Mucosa of descending colon (tissue), 3 donors: ENCODE results near the gene CLDN5. TPM values are rescaled to one million over a fixed set of nuclear protein-coding genes. Genes with fewer than 3 reads are reported as not detected.

ENCODE experiments used
- ATAC-seq: fragments of 200-7000 bp; cut with Tn5 transposase; one replicate; pipeline ENCODE4 v1.9.1; 2020; ENCODE audit warnings: mild to moderate bottlenecking, moderate library complexity
- DNase-seq, 3 donors: peaks; one replicate each; pipeline ENCODE4 v3.0.0-alpha.2; 2020
- H3K36me3 ChIP-seq: fragments of 200-600 bp; one replicate; pipeline ENCODE4 v1.8.0; 2021; ENCODE audit warnings: low read depth, mild to moderate bottlenecking
- H3K4me1 ChIP-seq: fragments of 200-600 bp; one replicate; pipeline ENCODE4 v1.8.0; 2021; ENCODE audit warnings: low read depth, mild to moderate bottlenecking
- H3K4me3 ChIP-seq: fragments of 200-600 bp; one replicate; pipeline ENCODE4 v1.8.0; 2021; ENCODE audit warnings: mild to moderate bottlenecking
- H3K9me3 ChIP-seq: fragments of 200-600 bp; one replicate; pipeline ENCODE4 v1.8.0; 2021; ENCODE audit warnings: mild to moderate bottlenecking
- CTCF ChIP-seq: fragments of 200-600 bp; IDR thresholded peaks from one replicate; pipeline ENCODE4 v1.8.0; 2022; ENCODE audit warnings: antibody characterized with exemption, mild to moderate bottlenecking
- intact Hi-C, 2 donors: fragments of 100-400 bp; cut with DNase I in 1 of 2; cut with micrococcal nuclease in 1 of 2; formaldehyde crosslinking; loops; one replicate each; pipeline versions ENCODE4 v1.11.0 to v1.11.1; 2022; cut with DNase I, micrococcal nuclease
- total RNA-seq, 3 donors: library from RNA; stranded (reverse); fragmentation: NEBNext Ultra II Directional in 2 of 3; extraction: Animal tissue kit (Norgen Biotek cat#: 25700) in 2 of 3; gene quantifications; one replicate each; pipeline versions ENCODE4 v1.2.1 to v1.2.4, GENCODE V29; 2021 to 2023
- donor health status: DM: no; HTN: no; CAD: no; lungs with moderate emphysema.
- donor health status: DM: no; HTN: no; CAD: no.
- donor health status: DM: no; HTN: yes; CAD: no.

Gene CLDN5
- total RNA-seq, 3 donors from 2014 or later, result 22.0 to 34.7 (median 22.2) TPM

- no peak overlapping the region for H3K4me3 ChIP-seq
- ATAC-seq (no peak), DNase-seq (no peak)
- H3K36me3 ChIP-seq, result no peaks in the 10 kb centered on the region
- no peak for TF ChIP-seq CTCF
- no peaks in the 10 kb centered on the region for H3K9me3 ChIP-seq
- intact Hi-C loops, result no loop called here
- H3K4me1 ChIP-seq, result no peaks in the 10 kb centered on the region
Measured at GRCh38 chr22:19529811-19530210, 5.6 kb upstream of the CLDN5 start.

DNA sequence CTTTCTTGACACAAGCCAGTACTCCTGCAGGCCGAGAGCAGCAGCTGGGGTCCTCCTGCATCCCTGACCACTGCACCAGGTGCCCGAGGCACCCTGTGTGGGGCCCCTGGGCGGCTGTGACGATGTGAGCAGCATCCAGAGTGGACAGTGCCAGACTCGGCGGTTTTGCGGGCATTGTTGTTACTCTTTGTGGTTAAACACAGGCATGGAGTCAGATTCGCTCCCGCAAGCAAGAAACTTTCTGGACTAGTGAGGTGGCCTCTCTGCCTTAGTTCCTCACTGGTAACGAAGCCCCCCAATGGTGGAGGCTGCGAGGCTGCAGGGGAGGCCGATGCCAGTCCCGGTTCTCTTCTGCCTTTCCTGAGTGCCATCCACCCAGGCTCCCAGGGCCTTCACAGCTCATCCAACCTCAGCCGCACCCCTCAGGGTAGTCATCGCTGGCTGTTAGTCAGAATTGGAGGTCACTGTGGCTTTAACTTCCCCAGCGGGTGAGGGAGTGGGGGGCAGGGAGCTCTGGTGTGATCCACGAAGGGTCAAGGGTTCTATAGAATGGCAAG, 3.7 kb upstream of the CLDN5 start:
- Histone ChIP-seq H3K4me1 (peaks cover 13% of the 10 kb centered on the region), H3K9me3 (no peaks in the 10 kb centered on the region), H3K4me3 (no peak overlapping the region), H3K36me3 (no peaks in the 10 kb centered on the region)
- DNase-seq (no peak), ATAC-seq (no peak)
- TF ChIP-seq CTCF, result no peak
- intact Hi-C loops, result no loop called here

DNA sequence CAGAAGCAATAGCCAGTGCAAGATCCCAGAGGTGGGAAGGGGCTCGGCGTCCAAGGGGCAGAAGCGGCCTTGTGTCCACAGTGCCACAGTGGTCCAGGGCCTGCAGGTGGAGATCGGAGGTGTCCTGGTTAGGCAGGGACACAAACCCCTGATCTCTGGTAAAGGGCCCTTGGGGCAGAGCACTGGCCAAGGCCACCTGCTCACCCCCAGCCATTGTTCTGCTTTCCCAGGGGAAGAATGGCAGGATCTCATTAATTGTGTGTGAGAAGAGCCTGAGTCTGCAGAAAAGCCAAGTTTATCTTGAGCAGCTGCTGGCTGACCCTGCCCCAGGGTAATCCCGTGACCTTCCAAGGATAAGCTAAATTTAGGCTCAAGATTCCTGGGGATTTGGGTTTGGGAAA, 3.1 kb upstream of the CLDN5 start:
- Histone ChIP-seq H3K36me3 (no peaks in the 10 kb centered on the region), H3K4me1 (peaks cover 14% of the 10 kb centered on the region), H3K4me3 (no peak overlapping the region), H3K9me3 (no peaks in the 10 kb centered on the region)
- no peak for TF ChIP-seq CTCF
- intact Hi-C loops, result no loop called here
- ATAC-seq (no peak), DNase-seq (no peak)

DNA sequence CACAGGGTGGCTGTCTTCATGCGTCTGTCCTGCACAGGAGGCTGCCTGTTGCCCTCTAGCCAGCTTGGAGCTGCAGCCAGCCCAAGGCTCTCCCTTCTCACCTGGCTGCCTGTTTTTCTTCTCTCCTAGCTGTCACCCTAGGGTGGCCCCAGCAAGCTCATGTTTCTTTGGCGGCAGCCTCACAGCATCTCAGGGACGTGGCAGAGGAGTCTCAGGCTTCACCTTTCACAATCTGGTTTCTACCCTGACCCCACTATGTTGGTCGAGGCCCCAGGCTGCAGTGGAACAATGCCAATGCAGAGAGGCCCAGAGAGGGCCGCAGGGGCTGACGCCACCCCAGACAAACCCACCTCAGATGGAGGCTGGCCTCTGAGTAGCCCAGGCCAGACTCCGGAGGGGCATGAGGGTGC, 2.5 kb upstream of the CLDN5 start:
- Histone ChIP-seq H3K4me1 (peaks cover 14% of the 10 kb centered on the region), H3K9me3 (no peaks in the 10 kb centered on the region), H3K36me3 (no peaks in the 10 kb centered on the region), H3K4me3 (no peak overlapping the region)
- ATAC-seq (no peak), DNase-seq (no peak)
- intact Hi-C loops, result no loop called here
- no peak for TF ChIP-seq CTCF

DNA sequence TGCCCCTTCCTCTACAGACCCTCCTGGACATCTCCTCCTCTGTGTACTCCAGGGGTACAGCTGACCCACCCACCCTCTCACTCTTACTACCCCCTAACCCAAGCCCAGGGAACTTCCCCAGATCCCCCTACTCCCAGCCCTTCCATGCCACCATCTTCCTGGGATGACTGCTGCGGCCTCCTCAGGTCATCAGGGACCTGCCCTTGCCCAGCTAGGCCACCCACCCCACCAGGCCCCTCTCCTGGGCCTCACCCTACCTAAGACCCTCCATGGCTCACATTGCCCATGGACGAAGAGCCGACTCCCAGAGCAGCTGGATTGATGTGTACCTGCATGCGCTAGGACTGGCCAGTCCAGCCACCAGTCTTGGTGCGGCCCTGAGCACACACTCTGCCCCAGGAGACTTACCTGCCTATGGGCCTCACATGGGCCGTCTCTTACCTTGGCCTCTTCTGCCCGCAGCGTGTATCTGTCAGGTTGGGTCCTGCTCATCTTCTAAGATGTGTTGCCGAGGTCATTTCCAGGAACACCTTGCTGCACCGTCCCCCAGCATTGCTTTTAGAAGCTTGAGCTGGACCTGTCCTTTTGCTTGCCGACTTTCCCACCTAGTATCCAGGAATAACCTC, 2.0 kb upstream of the CLDN5 start:
- ATAC-seq (no peak), DNase-seq (no peak)
- Histone ChIP-seq H3K4me3 (no peak overlapping the region), H3K9me3 (no peaks in the 10 kb centered on the region), H3K36me3 (no peaks in the 10 kb centered on the region), H3K4me1 (peaks cover 14% of the 10 kb centered on the region)
- intact Hi-C loops, result no loop called here
- no peak for TF ChIP-seq CTCF
